ENCODE data around the gene POPDC2.

The POPDC2 gene

DNA sequence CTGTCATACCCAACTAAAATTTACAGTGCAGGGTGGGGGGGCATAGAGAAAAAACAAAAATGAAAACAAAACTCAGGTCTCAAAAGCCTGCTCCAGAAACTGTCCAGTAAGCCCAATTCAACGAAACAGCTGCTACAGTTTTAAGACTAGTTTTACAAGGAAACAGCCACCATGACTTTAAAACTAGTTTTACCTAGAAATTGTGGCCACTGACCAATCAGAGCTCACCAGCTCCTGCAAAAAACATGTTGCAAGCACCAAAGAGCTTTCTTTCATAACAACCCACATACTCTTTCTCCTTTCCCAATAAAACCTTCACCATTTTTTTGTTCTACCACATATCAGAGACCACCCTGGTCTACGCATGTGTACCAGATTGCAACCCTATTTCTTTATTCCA, 35.1 kb upstream of the POPDC2 start:
- Histone ChIP-seq H3K4me3 (replicated peaks; ENCODE audit: insufficient read depth, low read length) (no peak overlapping the region), H3K27me3 (ENCODE audit: insufficient read depth, poor library complexity, severe bottlenecking) (no peaks in the 10 kb centered on the region), H3K27ac (replicated peaks) (no peak overlapping the region)
- TF ChIP-seq SPI1 (IDR thresholded peaks at IDR 0.05; ENCODE audit: borderline replicate concordance, low read depth) (no peak), GABPA (IDR thresholded peaks at IDR 0.05; ENCODE audit: low read depth) (no peak), POLR2AphosphoS5 (IDR thresholded peaks at IDR 0.05; ENCODE audit: low read depth) (no peak)
- TF ChIP-seq, protein P1, sequence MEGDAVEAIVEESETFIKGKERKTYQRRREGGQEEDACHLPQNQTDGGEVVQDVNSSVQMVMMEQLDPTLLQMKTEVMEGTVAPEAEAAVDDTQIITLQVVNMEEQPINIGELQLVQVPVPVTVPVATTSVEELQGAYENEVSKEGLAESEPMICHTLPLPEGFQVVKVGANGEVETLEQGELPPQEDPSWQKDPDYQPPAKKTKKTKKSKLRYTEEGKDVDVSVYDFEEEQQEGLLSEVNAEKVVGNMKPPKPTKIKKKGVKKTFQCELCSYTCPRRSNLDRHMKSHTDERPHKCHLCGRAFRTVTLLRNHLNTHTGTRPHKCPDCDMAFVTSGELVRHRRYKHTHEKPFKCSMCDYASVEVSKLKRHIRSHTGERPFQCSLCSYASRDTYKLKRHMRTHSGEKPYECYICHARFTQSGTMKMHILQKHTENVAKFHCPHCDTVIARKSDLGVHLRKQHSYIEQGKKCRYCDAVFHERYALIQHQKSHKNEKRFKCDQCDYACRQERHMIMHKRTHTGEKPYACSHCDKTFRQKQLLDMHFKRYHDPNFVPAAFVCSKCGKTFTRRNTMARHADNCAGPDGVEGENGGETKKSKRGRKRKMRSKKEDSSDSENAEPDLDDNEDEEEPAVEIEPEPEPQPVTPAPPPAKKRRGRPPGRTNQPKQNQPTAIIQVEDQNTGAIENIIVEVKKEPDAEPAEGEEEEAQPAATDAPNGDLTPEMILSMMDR (IDR thresholded peaks at IDR 0.05; ENCODE audit: insufficient read depth, low read length) = no peak
- TF ChIP-seq, protein P2, sequence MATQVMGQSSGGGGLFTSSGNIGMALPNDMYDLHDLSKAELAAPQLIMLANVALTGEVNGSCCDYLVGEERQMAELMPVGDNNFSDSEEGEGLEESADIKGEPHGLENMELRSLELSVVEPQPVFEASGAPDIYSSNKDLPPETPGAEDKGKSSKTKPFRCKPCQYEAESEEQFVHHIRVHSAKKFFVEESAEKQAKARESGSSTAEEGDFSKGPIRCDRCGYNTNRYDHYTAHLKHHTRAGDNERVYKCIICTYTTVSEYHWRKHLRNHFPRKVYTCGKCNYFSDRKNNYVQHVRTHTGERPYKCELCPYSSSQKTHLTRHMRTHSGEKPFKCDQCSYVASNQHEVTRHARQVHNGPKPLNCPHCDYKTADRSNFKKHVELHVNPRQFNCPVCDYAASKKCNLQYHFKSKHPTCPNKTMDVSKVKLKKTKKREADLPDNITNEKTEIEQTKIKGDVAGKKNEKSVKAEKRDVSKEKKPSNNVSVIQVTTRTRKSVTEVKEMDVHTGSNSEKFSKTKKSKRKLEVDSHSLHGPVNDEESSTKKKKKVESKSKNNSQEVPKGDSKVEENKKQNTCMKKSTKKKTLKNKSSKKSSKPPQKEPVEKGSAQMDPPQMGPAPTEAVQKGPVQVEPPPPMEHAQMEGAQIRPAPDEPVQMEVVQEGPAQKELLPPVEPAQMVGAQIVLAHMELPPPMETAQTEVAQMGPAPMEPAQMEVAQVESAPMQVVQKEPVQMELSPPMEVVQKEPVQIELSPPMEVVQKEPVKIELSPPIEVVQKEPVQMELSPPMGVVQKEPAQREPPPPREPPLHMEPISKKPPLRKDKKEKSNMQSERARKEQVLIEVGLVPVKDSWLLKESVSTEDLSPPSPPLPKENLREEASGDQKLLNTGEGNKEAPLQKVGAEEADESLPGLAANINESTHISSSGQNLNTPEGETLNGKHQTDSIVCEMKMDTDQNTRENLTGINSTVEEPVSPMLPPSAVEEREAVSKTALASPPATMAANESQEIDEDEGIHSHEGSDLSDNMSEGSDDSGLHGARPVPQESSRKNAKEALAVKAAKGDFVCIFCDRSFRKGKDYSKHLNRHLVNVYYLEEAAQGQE (IDR thresholded peaks at IDR 0.05; ENCODE audit: insufficient replicate concordance, low read depth) = no peak
- DNase-seq (ENCODE audit: low read depth in 1 of 2, low spot score in 1 of 2) = peak in 1 of 2 experiments; percentile 29

DNA sequence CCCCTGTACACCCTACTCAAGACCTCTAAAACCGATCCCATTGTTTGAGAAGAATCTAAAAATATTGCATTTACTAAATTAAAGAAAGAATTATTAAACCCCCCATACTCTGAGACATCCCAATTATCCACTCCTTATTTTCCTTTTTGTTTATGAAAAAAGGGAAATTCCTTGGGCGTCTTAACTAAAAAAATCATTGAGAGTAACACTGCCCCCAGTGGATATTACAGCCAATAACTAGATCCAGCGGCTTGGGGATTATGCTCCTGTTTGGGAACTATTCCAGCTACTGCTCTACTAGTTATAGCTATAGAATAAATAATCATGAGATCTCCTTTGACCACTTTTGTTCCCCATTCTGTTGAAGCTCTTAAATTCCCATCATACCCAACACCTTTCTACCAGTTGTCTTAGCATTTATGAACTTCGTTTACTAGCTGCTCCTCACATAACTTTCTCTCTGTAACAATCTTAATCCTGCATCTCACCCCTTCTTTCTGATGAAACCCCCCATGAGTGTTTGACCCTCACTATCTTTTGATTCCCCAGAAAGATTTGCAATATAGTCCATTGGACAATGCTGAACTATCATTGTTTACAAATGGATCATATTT, 29.8 kb upstream of the POPDC2 start:
- Histone ChIP-seq H3K27me3 (ENCODE audit: insufficient read depth, poor library complexity, severe bottlenecking) (no peaks in the 10 kb centered on the region), H3K27ac (replicated peaks) (no peak overlapping the region), H3K4me3 (replicated peaks; ENCODE audit: insufficient read depth, low read length) (no peak overlapping the region)
- peak in 1 of 2 experiments; percentile 9 for DNase-seq (ENCODE audit: low read depth in 1 of 2, low spot score in 1 of 2)
- TF ChIP-seq POLR2AphosphoS5 (IDR thresholded peaks at IDR 0.05; ENCODE audit: low read depth) = no peak
- TF ChIP-seq, protein P1 (IDR thresholded peaks at IDR 0.05; ENCODE audit: insufficient read depth, low read length) = peak; percentile 14
- TF ChIP-seq GABPA (IDR thresholded peaks at IDR 0.05; ENCODE audit: low read depth) = no peak
- TF ChIP-seq, protein P2 (IDR thresholded peaks at IDR 0.05; ENCODE audit: insufficient replicate concordance, low read depth) = no peak

DNA sequence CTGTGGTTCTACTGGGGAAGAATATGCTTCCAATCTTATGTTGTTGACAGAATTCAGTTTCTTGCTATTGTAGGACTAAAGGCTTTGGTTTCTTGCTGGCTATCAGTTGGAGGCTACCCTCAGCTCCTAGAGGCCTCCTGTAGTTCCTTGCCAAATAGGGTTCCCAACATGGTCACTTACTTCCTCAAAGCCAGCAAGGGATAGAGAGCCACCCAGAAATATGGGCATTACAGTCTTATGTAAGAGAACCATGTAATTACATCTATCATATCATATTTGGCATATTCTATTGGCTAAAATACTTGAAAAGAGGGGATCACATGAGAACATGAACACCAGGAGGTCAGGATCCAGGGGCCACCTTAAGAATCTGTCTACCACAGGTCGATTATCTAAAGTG, 23.0 kb upstream of the POPDC2 start:
- TF ChIP-seq SPI1 (IDR thresholded peaks at IDR 0.05; ENCODE audit: borderline replicate concordance, low read depth) (no peak), GABPA (IDR thresholded peaks at IDR 0.05; ENCODE audit: low read depth) (no peak), POLR2AphosphoS5 (IDR thresholded peaks at IDR 0.05; ENCODE audit: low read depth) (no peak)
- TF ChIP-seq, protein P1 (IDR thresholded peaks at IDR 0.05; ENCODE audit: insufficient read depth, low read length) = no peak
- TF ChIP-seq, protein P2 (IDR thresholded peaks at IDR 0.05; ENCODE audit: insufficient replicate concordance, low read depth) = no peak
- H3K27ac ChIP-seq (replicated peaks) = no peak overlapping the region
- H3K27me3 ChIP-seq (ENCODE audit: insufficient read depth, poor library complexity, severe bottlenecking) = no peaks in the 10 kb centered on the region
- DNase-seq (ENCODE audit: low read depth in 1 of 2, low spot score in 1 of 2) = no peak
- no peak overlapping the region for H3K4me3 ChIP-seq (replicated peaks; ENCODE audit: insufficient read depth, low read length)

All from HL-60 (cell line).